Choroid plexus epithelial cell (primary cell): Measurements from ENCODE around the gene SYCP2.

ENCODE experiments used
- DNase-seq: peaks from one replicate; pipeline ENCODE4 v3.0.0-alpha.2; 2010; ENCODE audit warnings: low read depth
- H3K4me3 ChIP-seq: 2 replicates; pipeline ENCODE4 v1.5.1; 2011; ENCODE audit warnings: low read depth, mild to moderate bottlenecking, control low read depth, low read length, moderate library complexity
- CTCF ChIP-seq: conservative IDR thresholded peaks from 2 replicates; pipeline ENCODE4 v1.5.1; 2011; ENCODE audit warnings: low read depth, mild to moderate bottlenecking, control low read depth, inconsistent platforms, low read length, moderate library complexity

Gene SYCP2

GRCh38 chr20:59954718-59955117 lies 21.3 kb upstream of the SYCP2 start:
- TF ChIP-seq CTCF = no peak
- H3K4me3 ChIP-seq = no peak overlapping the region
- DNase-seq = no peak

DNA sequence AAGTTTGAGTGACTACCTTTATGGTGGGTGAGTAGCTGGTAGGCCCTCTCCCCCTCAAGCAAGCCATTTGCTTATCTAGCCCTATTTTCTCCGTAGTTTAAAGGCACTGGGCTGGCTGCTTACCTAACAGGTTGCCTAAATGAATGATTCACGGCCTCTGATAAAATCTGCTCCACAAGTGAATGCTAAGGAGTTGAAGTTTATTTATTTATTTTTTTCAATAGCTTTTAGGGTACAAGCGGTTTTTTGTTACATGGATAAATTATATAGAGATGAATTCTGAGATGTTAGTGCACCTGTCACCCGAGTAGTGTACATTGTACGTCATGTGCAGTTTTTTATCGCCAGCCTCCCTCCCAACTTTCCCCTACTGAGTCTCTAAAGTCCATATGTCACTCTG lies 16.5 kb upstream of the SYCP2 start:
- no peak for DNase-seq
- no peak for TF ChIP-seq CTCF
- no peak overlapping the region for H3K4me3 ChIP-seq

GRCh38 chr20:59948828-59949720 lies 15.6 kb upstream of the SYCP2 start:
- DNase-seq = peak; percentile 66
- no peak overlapping the region for H3K4me3 ChIP-seq
- TF ChIP-seq CTCF = peak; percentile 57

GRCh38 chr20:59948212-59948611 lies 14.8 kb upstream of the SYCP2 start:
- no peak for TF ChIP-seq CTCF
- H3K4me3 ChIP-seq = no peak overlapping the region
- DNase-seq = no peak

- no peak for TF ChIP-seq CTCF
- DNase-seq = no peak
- no peak overlapping the region for H3K4me3 ChIP-seq
Observed at GRCh38 chr20:59947376-59947775, 13.9 kb upstream of the SYCP2 start.

DNA sequence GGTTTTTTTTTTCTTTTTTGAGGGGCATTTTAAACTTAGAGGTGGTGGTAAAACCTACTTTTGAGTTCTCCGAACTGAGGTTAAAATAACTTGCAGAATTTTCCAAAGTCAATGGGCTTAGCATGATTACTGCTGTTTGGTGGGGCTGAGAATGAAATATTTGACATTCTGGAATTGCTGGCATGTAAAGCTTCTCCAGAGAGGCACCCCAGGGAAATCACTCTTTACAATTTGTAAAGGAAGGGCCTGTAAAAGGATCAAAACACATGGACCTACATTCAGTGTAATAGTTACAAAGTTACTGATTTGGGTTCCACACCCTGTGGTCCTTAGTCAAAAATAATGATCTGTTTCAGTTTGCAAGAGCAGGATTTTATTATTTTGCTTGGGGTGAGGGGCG lies 12.3 kb upstream of the SYCP2 start:
- peak; percentile 11 for DNase-seq
- no peak for TF ChIP-seq CTCF
- no peak overlapping the region for H3K4me3 ChIP-seq

DNA sequence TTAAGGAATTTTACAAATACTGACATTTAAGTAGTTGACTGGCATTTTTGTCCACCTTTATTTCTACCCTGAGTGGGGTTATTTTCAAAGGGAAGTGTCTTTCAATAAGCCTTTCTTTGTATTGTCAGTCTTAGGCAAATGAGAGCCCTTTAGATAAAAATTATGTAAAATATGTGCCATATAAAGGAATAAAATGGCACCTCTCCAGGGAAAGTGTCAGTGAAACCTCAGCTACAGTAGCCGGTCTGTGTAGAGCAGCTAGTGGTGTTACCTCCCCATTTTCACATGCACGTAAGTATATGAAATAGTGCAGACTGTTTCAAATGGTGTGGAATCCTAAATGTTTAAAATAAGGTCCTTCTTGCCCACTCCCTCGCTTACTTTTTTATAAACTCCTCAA lies 11.7 kb upstream of the SYCP2 start:
- no peak for TF ChIP-seq CTCF
- H3K4me3 ChIP-seq = no peak overlapping the region
- no peak for DNase-seq
